ENCODE measurements around the gene PTGER2.
A peak's percentile ranks its signal among the peaks of the same experiment; 100 is the strongest.

The PTGER2 gene

DNA sequence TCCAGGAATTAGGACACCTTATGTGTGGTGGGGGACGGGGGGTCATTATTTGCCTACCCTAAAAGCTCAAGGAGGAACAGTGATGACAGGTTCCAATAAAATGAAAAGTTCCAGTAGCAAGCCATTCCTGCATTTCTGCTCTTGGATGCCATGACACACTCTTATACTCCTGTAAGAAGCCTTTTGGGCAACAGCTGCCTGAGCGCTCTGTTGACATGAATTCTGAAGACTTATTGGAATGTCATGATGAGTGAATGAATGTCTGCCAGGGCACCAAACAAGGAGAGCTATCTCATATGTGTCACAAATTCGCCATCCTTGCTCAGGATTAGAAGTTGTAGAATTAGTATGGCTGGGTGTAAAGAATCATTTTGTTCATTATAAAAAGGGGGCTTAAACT lies 36.3 kb downstream of the PTGER2 start:
- no peak overlapping the region for H3K4me3 ChIP-seq (ENCODE audit: control insufficient read depth, low read depth, low read length)
- no peak for DNase-seq (ENCODE audit: low read depth)
- TF ChIP-seq CTCF (IDR thresholded peaks at IDR 0.05; ENCODE audit: control insufficient read depth, insufficient read depth, low read depth, low read length, missing control alignments) = no peak

DNA sequence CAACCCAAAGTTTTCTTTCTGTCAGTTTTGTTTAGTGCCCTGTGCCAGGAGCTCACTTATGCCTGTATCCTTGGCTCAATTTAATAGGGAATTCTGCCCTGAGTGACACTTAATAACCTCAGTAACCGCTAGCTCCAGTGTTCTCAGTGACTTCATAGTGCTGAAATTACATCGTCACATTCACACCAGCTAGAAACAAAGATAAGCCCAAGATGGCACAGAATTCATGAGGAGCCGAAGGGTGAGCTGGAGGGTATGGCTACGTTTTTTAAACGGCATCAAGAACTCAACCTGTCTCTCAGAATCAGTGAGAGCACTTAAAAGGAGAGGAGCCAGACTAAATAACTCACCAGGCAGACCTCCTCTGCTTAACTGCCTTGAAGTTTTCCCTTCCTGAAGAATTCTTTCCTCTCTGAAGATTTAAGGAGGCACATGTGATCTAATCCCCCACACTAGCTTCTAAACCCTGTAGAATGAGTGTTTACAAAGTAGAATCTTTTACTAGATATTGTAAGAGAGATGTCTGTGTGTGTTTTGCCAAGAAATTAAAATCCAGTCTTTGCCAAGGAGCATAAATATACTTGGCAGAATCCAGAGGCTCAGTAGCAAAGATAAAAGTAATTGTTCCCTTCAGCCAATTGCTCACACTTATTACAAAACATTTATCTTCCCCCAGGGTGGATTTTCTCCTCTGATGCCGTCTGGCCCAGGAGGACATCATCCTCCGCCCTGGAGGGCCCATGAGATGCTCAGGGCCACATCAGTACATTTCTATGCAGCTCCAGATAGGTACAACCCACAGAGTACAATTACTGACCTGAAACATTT lies 37.3 kb downstream of the PTGER2 start:
- H3K4me3 ChIP-seq (ENCODE audit: control insufficient read depth, low read depth, low read length) = no peak overlapping the region
- peak; percentile 95 for DNase-seq (ENCODE audit: low read depth)
- no peak for TF ChIP-seq CTCF (IDR thresholded peaks at IDR 0.05; ENCODE audit: control insufficient read depth, insufficient read depth, low read depth, low read length, missing control alignments)

- TF ChIP-seq CTCF (IDR thresholded peaks at IDR 0.05; ENCODE audit: control insufficient read depth, insufficient read depth, low read depth, low read length, missing control alignments) = no peak
- H3K4me3 ChIP-seq (ENCODE audit: control insufficient read depth, low read depth, low read length) = no peak overlapping the region
- DNase-seq (ENCODE audit: low read depth) = peak; percentile 55
Observed at GRCh38 chr14:52352061-52352491, 38.0 kb downstream of the PTGER2 start.

- H3K4me3 ChIP-seq (ENCODE audit: control insufficient read depth, low read depth, low read length) = no peak overlapping the region
- no peak for DNase-seq (ENCODE audit: low read depth)
- no peak for TF ChIP-seq CTCF (IDR thresholded peaks at IDR 0.05; ENCODE audit: control insufficient read depth, insufficient read depth, low read depth, low read length, missing control alignments)
Observed at GRCh38 chr14:52352569-52352968, 38.5 kb downstream of the PTGER2 start.

DNA sequence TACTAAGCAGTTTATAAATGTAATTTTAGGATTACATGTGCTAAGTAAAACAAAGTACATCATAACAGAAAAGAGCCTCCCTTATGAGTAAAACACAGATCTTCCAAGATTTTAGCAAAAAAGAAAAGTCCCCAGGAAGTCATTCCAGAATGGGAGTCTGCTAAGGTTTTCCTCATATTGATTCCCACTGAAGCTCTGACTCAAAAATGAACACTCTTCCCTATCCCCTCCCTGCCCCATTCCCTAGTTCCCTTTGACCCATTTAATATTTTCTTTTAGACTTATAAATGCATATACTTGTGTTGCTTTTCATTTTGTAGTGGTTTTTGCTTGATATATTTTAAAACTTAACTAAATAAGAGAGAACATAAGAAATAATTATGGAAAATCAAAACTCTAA lies 40.1 kb downstream of the PTGER2 start:
- TF ChIP-seq CTCF (IDR thresholded peaks at IDR 0.05; ENCODE audit: control insufficient read depth, insufficient read depth, low read depth, low read length, missing control alignments) = no peak
- no peak for DNase-seq (ENCODE audit: low read depth)
- no peak overlapping the region for H3K4me3 ChIP-seq (ENCODE audit: control insufficient read depth, low read depth, low read length)

DNA sequence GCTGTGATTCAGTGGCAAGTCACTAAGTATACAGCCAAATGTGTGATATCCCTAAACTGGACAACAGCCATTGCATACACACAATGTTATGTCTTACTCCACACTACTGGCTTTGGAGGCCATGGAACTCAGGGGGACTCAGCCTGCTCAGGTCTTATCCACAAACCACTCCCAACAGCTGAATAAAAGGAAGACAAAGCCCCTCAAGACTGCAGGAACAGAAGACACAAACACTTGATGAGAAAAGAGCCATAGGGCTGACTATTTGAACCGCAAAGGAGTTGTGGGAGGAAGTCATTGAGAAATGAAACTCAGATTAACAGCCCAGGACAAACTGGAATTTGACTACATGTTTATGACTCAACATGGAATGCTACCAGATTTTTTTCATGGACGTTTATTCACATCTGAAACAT lies 40.9 kb downstream of the PTGER2 start:
- no peak overlapping the region for H3K4me3 ChIP-seq (ENCODE audit: control insufficient read depth, low read depth, low read length)
- DNase-seq (ENCODE audit: low read depth) = peak; percentile 84
- TF ChIP-seq CTCF (IDR thresholded peaks at IDR 0.05; ENCODE audit: control insufficient read depth, insufficient read depth, low read depth, low read length, missing control alignments) = no peak

All from AG09309 (cell line).